ENCODE measurements around the gene POMGNT1.
"Not testable (repeated sequence)": the region's sequence is repeated elsewhere in the genome, so short reads cannot be mapped to it uniquely, and the experiment has no call there.

DNA sequence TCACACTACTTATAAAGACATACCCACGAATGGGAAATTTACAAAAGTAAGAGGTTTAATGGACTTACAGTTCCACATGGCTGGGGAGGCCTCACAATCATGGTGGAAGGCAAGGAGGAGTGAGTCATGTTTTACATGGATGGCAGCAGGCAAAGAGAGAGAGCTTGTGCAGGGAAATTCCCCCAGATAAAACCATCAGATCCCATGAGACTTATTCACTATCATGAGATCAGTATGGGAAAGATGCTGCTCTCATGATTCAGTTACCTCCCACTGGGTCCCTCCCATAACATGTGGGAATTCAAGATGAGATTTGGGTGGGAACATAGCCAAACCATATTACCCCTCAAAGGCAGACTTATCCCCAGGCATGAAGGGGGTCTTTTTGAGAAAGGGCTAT is 40.6 kb upstream of the POMGNT1 start:
- TF ChIP-seq POLR2AphosphoS5, EP300 (IDR thresholded peaks at IDR 0.05): not testable (repeated sequence)
- TF ChIP-seq, protein P1, sequence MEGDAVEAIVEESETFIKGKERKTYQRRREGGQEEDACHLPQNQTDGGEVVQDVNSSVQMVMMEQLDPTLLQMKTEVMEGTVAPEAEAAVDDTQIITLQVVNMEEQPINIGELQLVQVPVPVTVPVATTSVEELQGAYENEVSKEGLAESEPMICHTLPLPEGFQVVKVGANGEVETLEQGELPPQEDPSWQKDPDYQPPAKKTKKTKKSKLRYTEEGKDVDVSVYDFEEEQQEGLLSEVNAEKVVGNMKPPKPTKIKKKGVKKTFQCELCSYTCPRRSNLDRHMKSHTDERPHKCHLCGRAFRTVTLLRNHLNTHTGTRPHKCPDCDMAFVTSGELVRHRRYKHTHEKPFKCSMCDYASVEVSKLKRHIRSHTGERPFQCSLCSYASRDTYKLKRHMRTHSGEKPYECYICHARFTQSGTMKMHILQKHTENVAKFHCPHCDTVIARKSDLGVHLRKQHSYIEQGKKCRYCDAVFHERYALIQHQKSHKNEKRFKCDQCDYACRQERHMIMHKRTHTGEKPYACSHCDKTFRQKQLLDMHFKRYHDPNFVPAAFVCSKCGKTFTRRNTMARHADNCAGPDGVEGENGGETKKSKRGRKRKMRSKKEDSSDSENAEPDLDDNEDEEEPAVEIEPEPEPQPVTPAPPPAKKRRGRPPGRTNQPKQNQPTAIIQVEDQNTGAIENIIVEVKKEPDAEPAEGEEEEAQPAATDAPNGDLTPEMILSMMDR (IDR thresholded peaks at IDR 0.05), result not testable (repeated sequence)
